ENCODE results near the gene LIX1L.

The LIX1L gene

DNA sequence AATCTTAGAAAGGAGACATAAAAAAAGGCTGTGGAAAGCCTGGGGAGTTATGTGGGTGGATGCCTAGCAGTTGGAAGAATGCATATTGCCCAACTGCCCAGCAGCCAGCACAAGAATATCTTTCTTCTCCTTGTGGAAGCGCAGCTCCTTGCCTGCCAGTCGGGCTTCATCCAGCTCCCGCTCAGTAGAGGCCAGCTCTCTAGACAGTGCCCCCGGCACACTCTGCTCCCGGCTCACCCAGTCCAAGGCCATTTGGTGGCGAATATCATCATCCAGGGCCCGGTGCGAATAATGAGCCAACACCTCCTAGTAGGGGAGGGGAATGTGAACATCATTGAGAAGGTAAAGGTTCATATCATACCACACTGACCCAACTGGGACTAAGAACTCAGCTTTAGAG, 21.6 kb downstream of the LIX1L start:
- TF ChIP-seq, protein P1, sequence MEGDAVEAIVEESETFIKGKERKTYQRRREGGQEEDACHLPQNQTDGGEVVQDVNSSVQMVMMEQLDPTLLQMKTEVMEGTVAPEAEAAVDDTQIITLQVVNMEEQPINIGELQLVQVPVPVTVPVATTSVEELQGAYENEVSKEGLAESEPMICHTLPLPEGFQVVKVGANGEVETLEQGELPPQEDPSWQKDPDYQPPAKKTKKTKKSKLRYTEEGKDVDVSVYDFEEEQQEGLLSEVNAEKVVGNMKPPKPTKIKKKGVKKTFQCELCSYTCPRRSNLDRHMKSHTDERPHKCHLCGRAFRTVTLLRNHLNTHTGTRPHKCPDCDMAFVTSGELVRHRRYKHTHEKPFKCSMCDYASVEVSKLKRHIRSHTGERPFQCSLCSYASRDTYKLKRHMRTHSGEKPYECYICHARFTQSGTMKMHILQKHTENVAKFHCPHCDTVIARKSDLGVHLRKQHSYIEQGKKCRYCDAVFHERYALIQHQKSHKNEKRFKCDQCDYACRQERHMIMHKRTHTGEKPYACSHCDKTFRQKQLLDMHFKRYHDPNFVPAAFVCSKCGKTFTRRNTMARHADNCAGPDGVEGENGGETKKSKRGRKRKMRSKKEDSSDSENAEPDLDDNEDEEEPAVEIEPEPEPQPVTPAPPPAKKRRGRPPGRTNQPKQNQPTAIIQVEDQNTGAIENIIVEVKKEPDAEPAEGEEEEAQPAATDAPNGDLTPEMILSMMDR (IDR thresholded peaks at IDR 0.05): no peak

DNA sequence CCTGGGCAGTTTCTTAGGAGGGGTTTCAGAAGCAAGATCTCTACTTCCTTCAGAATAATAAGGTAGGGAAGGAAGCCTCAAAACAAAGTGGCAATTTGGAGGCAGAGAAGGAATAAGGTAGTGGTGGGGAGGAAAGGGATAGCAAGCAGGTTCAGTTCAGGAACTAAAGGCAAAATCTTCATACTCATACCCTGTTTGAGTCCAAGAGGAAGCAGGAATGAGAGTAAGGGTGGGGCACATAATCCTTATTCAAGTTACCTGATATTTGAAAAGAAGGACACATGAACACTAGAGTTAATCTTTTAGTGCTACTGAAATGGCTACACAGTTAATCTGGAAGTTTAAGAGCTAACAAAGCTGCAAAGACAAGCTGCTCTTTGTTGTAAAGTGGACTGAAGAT, 22.1 kb downstream of the LIX1L start:
- TF ChIP-seq, protein P1 (IDR thresholded peaks at IDR 0.05): no peak

DNA sequence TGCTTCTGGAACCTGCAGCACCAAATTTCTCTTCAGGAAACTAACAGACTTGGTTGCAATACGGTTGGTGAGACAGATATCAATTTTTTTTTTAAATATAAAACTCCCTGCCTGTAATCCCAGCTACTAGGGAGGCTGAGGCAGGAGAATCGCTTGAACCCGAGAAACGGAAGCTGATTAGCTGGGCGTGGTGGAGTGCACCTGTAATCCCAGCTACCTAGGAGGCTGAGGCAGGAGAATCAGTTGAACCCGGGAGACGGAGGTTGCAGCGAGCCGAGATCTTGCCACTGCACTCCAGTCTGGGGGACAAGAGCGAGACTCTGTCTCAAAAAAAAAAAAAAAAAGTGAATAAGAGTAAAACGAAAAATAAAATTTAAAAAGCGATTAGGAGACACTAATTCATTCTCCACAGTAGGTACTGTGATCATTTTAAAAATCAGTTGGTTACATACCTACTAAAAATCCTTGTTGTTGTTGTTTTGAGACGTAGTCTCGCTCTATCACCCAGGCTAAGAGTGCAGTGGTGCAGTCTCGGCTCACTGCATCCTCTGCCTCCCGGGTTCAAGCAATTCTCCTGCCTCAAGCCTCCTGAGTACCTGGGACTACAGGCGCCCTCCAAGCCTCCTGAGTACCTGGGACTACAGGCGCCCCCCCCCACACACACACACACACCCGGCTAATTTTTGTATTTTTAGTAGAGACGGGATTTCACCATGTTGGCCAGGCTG, 29.7 kb downstream of the LIX1L start:
- TF ChIP-seq, protein P1 (IDR thresholded peaks at IDR 0.05): no peak

DNA sequence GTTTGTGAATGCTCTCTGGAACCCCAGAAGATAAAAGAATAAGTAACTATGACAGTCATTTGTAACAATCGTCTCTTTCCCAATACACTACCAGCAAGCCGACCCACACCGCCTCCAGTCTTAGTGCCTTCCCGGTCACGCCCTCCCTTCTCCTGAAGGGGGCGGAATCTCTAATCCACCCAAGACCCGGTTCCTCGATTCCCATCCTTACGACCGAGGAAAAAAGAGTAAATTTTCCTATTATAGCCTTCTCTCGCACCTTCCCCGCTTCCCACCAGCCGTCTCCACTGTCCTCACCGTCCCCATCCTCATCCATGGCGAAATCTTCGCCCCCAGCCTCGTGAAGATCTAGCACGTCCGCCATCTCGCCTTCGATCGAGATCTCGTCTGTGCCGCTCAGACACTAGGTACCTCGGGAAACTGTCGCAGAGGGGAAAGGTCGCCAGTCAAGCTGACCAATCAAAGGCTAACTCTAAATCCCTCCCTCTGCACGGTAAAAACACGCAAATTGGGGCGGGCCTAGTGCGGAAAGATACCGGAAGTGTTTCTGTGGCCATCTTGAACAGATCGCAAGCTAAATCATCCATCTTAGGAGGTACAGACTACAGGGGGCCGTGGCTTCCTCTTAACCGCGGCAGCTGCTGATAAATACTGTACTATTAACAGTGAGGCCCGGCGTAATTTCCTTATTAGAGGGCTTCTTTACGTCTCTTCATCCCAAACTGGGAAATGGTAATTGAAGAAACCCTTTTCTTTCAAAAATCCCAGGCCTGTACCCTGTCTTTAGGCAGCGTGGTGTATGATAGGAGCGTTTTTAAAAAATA, 30.5 kb downstream of the LIX1L start, which contains the start of gene RBM8A:
Gene RBM8A (minus strand): TSS at position 422 of the 824 bp plus-strand sequence. CDS start 58 bp downstream, at position 364.
- TF ChIP-seq, protein P1 (IDR thresholded peaks at IDR 0.05): peak; percentile 79

DNA sequence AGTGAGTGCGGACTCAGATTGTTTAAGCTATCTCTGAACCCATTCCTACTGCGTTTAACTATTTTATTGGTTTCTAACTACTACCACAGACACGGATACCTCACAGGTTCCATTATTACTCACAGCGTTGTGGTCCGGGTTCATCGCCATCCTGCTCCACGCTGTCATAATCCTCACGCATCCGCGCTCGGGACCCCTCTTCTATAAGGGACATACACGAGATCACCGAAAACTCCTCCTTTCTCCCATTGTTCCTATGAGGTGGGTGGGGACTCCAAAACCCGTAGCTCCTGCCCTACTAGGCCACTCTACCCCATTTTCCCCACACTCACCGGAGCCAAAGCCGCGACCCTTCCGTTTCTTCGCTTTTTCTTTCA, 31.1 kb downstream of the LIX1L start:
- TF ChIP-seq, protein P1 (IDR thresholded peaks at IDR 0.05): no peak

DNA sequence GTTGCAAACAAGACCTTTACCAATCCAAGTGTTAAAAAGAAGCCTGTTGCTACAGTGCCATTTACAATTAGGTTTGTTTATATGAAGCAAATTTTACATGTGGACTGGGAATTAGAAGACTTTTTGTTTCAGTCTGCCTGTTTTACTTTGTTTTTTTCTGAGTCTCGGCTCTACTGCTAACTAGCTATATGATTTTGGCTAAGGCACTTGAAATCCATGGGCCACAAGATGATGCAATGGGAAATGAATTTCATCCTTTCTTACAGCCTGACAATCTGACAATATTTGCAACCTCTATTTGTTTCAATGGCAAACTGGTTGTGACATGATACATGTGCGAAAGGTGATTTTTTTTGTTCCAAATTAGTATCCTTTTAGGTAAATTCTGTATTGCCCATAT, 35.6 kb downstream of the LIX1L start:
- TF ChIP-seq, protein P1 (IDR thresholded peaks at IDR 0.05): no peak

DNA sequence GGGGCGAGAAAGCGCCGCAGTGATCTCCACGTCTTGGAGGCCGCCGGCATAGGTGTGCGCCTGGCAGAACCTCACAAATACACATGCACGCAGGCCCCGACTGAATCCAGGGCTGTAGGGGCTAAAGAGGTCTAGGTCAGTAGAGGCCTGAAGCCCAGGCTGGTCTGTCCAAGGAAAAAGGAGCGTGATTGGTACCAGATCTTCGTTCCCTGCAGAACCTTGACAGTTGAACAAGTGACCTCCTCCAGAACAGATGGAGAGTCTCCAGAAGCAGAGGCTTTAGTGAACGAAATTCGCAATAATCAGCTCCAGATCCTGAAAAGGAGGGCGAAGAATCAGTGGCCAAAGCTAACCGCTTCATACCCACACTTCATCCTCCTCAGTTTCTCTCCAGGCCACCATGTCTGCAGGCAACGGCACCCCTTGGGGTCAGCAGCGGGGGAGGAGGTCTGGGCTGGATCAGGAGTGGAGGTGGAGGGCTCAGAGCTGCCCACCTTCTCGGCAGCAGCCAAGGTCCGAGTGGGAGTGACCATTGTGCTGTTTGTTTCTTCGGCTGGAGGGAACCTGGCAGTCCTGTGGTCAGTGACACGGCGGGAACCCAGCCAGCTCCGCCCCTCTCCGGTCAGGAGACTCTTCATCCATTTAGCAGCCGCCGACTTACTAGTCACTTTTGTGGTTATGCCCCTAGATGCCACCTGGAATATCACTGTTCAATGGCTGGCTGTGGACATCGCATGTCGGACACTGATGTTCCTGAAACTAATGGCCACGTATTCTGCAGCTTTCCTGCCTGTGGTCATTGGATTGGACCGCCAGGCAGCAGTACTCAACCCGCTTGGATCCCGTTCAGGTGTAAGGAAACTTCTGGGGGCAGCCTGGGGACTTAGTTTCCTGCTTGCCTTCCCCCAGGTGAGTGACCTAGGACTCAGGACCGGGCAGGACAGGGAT, 38.6 kb downstream of the LIX1L start:
- TF ChIP-seq, protein P1 (IDR thresholded peaks at IDR 0.05): no peak
